GM12875 (cell line): ENCODE measurements around the gene TBCD.

ENCODE experiments used
- H3K4me3 ChIP-seq: one replicate; pipeline ENCODE4 v1.5.1; 2011; ENCODE audit warnings: low read depth, low read length, control low read depth
- TF ChIP-seq, protein P1 (sequence below): IDR thresholded peaks from 2 replicates; pipeline ENCODE4 v1.5.1; 2011; ENCODE audit warnings: low read depth, mild to moderate bottlenecking, control low read depth, inconsistent platforms, low read length, moderate library complexity, borderline replicate concordance; ENCODE audit not compliant: insufficient read depth

TBCD gene

DNA sequence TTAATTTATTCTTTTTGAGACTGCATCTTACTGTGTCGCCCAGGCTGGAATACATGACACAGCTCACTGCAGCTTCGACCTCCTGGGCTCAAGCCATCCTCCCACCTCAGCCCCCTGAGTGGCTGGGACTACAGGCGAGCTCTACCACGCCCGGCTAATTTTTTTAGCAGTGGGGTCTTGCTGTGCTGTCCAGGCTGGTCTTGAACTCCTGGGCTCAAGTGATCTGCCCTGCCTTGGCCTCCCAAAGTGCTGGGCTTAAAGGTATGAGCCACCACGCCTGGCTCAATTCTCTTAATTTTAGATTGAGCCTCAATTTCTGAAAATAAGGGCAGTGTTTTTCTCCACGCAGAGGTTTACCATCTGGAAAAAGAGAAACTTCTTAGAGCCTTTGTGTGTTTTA lies 46.9 kb downstream of the TBCD start:
- H3K4me3 ChIP-seq: no peak overlapping the region
- TF ChIP-seq, protein P1, sequence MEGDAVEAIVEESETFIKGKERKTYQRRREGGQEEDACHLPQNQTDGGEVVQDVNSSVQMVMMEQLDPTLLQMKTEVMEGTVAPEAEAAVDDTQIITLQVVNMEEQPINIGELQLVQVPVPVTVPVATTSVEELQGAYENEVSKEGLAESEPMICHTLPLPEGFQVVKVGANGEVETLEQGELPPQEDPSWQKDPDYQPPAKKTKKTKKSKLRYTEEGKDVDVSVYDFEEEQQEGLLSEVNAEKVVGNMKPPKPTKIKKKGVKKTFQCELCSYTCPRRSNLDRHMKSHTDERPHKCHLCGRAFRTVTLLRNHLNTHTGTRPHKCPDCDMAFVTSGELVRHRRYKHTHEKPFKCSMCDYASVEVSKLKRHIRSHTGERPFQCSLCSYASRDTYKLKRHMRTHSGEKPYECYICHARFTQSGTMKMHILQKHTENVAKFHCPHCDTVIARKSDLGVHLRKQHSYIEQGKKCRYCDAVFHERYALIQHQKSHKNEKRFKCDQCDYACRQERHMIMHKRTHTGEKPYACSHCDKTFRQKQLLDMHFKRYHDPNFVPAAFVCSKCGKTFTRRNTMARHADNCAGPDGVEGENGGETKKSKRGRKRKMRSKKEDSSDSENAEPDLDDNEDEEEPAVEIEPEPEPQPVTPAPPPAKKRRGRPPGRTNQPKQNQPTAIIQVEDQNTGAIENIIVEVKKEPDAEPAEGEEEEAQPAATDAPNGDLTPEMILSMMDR: no peak

DNA sequence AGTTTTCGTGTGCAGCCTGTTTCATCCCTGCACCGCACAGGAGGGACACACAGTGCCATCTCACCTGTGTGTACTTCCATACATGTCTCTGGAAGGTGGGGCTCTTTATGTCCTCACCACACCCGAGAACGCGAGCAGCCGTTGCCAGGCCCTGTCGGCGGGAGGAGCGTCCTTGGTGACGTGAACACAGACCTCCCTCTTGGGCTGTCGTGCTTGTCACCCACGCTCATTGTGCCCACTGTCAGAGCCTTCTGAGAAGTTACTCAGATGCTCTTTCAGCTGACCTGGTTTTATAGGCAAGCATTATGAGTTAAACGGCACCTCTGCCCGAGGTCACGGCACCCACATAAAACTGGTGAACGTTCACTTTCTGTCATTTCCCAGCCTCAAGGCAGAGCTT lies 47.7 kb downstream of the TBCD start:
- TF ChIP-seq, protein P1: no peak
- H3K4me3 ChIP-seq: no peak overlapping the region

DNA sequence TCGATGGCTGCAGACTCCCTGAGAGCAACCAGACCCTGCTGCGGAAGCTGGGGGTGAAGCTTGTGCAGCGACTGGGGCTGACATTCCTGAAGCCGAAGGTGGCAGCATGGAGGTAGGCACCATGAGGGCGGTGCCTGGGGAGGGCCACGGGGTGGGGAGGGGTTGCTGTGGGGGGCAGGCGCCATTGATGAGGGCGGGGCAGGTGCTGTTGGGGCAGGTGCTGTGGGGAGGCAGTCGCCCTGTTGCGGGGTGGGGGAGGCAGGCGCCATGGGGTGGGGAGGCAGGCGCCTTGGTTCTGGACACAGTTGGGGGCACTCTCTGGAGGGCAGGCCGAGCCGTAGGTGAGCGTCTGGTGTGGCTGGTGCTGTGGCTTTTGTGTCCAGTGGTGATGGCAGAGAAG lies 49.0 kb downstream of the TBCD start:
- no peak overlapping the region for H3K4me3 ChIP-seq
- TF ChIP-seq, protein P1: no peak

DNA sequence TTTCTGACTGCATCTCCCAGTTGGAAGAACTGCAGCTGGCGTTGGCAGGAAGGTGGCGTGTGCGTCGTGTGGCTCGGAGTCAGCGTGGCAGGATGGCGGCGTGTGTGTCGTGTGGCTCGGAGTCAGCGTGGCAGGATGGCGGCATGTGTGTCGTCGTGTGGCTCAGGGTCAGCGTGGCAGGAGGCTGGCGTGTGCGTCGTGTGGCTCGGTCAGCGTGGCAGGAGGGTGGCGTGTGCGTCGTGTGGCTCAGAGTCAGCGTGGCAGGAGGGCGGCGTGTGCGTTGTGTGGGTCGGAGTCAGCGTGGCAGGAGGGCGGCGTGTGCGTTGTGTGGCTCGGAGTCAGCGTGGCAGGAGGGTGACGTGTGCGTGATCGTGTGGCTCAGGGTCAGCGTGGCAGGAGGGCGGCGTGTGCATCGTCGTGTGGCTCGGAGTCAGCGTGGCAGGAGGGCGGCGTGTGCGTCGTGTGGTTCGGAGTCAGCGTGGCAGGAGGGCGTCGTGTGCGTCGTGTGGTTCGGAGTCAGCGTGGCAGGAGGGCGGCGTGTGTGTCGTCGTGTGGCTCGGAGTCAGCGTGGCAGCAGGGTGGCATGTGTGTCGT lies 49.6 kb downstream of the TBCD start:
- no peak overlapping the region for H3K4me3 ChIP-seq
- TF ChIP-seq, protein P1: no peak

DNA sequence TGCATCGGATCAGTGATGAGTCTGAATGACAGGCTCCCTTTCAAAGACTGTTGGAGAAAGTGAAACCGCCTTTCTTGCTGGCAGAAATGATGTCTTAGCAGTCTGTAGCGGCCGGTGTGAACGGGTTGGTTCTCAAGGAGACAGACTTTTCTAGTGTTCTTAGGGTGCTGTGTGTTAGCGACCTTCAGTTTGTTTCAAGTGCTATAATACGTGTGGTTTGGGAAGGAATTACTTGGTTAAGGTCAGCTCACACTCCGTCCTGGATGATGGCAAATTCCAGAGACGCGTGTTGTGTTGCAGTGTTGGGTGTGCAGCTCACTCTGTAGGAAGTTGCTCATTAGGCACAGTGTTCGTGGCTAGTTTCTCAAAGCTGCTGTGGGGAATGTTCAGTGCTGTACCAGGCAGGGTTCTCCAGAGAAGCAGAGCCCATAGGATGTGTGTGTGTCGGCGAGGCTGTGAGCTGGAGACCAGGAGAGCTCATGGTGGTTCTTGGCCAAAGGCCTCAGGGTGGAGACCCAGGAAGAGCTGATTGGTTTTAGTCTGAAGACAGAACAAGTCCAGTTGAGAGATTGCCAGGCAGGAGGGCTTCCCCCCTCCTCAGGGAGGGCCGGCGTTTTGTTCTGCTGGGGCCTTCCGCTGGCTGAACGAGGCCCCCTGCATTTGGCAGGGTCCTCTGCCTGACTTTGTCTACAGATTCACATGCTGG lies 50.4 kb downstream of the TBCD start:
- TF ChIP-seq, protein P1: no peak
- no peak overlapping the region for H3K4me3 ChIP-seq

DNA sequence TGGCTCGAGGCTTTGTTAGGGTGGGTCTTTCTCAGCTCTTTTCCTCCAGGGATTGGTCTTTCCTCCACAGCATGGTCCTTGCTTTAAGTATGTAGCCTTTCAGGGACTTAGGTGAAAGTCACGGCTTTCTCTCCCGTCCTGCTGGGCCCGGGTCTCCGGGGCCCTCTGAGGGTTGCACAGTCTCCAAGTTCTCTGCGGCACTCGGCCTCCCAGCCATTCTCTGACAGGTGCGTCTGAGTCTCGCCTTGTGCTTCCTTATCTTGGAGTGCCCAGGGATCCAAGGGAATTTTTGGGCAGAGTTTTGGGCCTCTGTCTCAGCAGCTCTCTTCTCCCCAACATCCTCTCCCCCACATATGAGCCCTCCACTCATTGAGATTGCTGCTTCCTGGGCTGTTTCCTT lies 51.3 kb downstream of the TBCD start:
- TF ChIP-seq, protein P1: no peak
- H3K4me3 ChIP-seq: no peak overlapping the region

DNA sequence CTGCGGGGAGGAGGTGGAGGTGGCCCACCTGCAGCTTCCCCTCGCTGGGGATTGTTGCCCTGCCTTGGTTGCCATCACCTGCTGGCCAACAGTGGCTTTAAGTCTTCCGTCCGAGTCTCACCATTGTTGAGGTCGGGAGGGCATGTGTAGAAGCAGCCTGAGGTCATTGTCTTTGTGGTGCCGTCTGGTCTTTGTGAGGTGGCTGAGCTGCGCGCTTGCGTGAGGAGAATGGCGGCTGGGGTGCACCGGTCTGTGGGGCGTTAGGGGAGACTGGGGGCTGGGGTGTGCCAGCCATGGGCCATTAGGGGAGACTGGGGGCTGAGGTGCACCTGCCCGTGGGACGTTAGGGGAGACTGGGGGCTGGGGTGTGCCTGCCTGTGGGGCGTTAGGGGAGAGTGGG lies 51.7 kb downstream of the TBCD start:
- TF ChIP-seq, protein P1: no peak
- no peak overlapping the region for H3K4me3 ChIP-seq
